Measurements from ENCODE around the gene CERCAM. TPM values are rescaled to one million over a fixed set of nuclear protein-coding genes. Genes with fewer than 3 reads are reported as not detected.

CERCAM gene
- total RNA-seq, 2 donors from 2014 or later: 18.5 to 26.5 TPM

DNA sequence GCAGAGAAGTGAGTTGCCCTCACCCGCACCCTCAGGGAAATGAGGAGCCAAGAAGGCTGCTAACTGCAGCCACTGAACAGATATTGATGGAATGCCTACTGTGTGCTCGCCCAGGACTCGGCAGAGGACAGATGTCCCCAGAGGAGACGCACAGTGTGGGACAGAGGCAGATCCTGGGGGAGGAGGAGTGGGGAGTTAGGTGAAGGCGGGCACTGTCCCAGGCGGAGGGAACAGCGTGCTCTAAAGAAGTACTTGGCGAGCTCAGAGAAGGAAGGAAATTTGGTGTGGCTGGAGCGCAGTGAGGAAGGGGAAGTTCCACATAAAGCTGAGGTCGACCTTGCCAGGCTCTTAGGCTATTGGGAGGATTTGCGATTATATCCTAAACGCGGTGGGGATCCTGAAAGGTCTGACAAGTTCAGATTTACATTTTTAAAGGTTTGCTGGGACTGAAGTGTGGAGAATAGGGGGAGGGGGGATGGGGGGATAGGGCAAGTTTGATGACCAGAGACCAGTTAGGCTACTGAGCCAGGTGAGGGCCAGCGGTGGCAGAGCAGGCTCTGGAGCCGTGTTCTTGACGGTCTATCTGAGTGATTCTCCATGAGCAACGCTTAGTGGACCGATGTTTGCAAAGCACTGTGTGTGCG, 23.6 kb upstream of the CERCAM start:
- H3K27ac Mint-ChIP-seq: no peak overlapping the region
- Histone ChIP-seq H3K4me1 (ENCODE audit: control insufficient read depth, insufficient read depth, low read length) (no peaks in the 10 kb centered on the region), H3K4me3 (ENCODE audit: low read length) (no peak overlapping the region), H3K9me3 (ENCODE audit: control insufficient read depth, low read length) (no peaks in the 10 kb centered on the region), H3K9ac (ENCODE audit: extremely low read depth, low read length, poor library complexity, severe bottlenecking) (no peak overlapping the region), H3K36me3 (ENCODE audit: control insufficient read depth, insufficient read depth, low read length) (no peaks in the 10 kb centered on the region), H3K27me3 (ENCODE audit: control insufficient read depth, insufficient read depth, low read length, poor library complexity, severe bottlenecking) (peaks cover 92% of the 10 kb centered on the region), H3K27ac (ENCODE audit: low read depth, low read length) (no peak overlapping the region)
- WGBS, 2 experiments (ENCODE audit: insufficient coverage in 1 of 2, insufficient read length in 1 of 2): 12 to 14% methylated on average over 11 to 19 of the region's 19 CpGs
- peak; percentile 79 for DNase-seq
- H3K9me3 Mint-ChIP-seq: no peaks in the 10 kb centered on the region
- H3K27me3 Mint-ChIP-seq (ENCODE audit: insufficient read depth): peaks cover 95% of the 10 kb centered on the region
- H3K4me3 Mint-ChIP-seq: no peak overlapping the region
- TF ChIP-seq, protein P1, sequence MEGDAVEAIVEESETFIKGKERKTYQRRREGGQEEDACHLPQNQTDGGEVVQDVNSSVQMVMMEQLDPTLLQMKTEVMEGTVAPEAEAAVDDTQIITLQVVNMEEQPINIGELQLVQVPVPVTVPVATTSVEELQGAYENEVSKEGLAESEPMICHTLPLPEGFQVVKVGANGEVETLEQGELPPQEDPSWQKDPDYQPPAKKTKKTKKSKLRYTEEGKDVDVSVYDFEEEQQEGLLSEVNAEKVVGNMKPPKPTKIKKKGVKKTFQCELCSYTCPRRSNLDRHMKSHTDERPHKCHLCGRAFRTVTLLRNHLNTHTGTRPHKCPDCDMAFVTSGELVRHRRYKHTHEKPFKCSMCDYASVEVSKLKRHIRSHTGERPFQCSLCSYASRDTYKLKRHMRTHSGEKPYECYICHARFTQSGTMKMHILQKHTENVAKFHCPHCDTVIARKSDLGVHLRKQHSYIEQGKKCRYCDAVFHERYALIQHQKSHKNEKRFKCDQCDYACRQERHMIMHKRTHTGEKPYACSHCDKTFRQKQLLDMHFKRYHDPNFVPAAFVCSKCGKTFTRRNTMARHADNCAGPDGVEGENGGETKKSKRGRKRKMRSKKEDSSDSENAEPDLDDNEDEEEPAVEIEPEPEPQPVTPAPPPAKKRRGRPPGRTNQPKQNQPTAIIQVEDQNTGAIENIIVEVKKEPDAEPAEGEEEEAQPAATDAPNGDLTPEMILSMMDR (conservative IDR thresholded peaks at IDR 0.05): no peak
- H3K36me3 Mint-ChIP-seq (ENCODE audit: low read depth): no peaks in the 10 kb centered on the region
- H3K4me1 Mint-ChIP-seq: peaks cover 19% of the 10 kb centered on the region

- Histone ChIP-seq H3K4me3 (ENCODE audit: low read length) (no peak overlapping the region), H3K9ac (ENCODE audit: extremely low read depth, low read length, poor library complexity, severe bottlenecking) (no peak overlapping the region), H3K36me3 (ENCODE audit: control insufficient read depth, insufficient read depth, low read length) (no peaks in the 10 kb centered on the region), H3K27me3 (ENCODE audit: control insufficient read depth, insufficient read depth, low read length, poor library complexity, severe bottlenecking) (peaks cover 85% of the 10 kb centered on the region), H3K4me1 (ENCODE audit: control insufficient read depth, insufficient read depth, low read length) (no peaks in the 10 kb centered on the region), H3K9me3 (ENCODE audit: control insufficient read depth, low read length) (no peaks in the 10 kb centered on the region), H3K27ac (ENCODE audit: low read depth, low read length) (no peak overlapping the region)
- Mint-ChIP-seq H3K9me3 (no peaks in the 10 kb centered on the region), H3K36me3 (ENCODE audit: low read depth) (no peaks in the 10 kb centered on the region), H3K27me3 (ENCODE audit: insufficient read depth) (peaks cover 95% of the 10 kb centered on the region), H3K27ac (no peak overlapping the region), H3K4me1 (peaks cover 18% of the 10 kb centered on the region), H3K4me3 (no peak overlapping the region)
- TF ChIP-seq, protein P1 (conservative IDR thresholded peaks at IDR 0.05): no peak
- WGBS, 2 experiments (ENCODE audit: insufficient coverage in 1 of 2, insufficient read length in 1 of 2): 68 to 74% methylated on average over 5 to 7 of the region's 7 CpGs
- no peak for DNase-seq
Observed at GRCh38 chr9:128397831-128398230, 22.8 kb upstream of the CERCAM start.

DNA sequence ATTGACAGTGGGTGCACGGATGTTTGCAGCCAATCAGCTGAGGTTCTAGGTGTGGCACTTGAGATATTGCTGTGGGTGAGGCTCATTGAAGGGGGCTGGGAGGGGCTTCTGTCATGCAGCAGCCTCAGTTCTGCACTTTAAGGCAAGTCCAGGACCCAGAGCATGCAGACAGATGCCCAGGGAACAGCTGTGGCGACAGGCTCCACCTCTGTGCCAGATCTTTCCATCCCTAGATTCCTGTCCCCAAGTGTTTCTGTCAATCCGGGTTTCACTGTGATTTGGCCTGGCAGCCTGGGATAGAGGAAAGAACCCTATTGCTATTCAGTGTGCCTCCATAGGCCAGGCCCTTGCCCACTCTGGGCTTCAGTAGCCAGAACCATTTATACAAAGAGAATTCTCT, 20.8 kb upstream of the CERCAM start:
- no peaks in the 10 kb centered on the region for H3K9me3 ChIP-seq (ENCODE audit: control insufficient read depth, low read length)
- Mint-ChIP-seq H3K4me1 (peaks cover 11% of the 10 kb centered on the region), H3K9me3 (no peaks in the 10 kb centered on the region), H3K27me3 (ENCODE audit: insufficient read depth) (peaks cover 97% of the 10 kb centered on the region), H3K27ac (no peak overlapping the region), H3K4me3 (no peak overlapping the region), H3K36me3 (ENCODE audit: low read depth) (no peaks in the 10 kb centered on the region)
- no peak overlapping the region for H3K9ac ChIP-seq (ENCODE audit: extremely low read depth, low read length, poor library complexity, severe bottlenecking)
- H3K4me1 ChIP-seq (ENCODE audit: control insufficient read depth, insufficient read depth, low read length): no peaks in the 10 kb centered on the region
- H3K36me3 ChIP-seq (ENCODE audit: control insufficient read depth, insufficient read depth, low read length): no peaks in the 10 kb centered on the region
- TF ChIP-seq, protein P1 (conservative IDR thresholded peaks at IDR 0.05): no peak
- H3K27me3 ChIP-seq (ENCODE audit: control insufficient read depth, insufficient read depth, low read length, poor library complexity, severe bottlenecking): peaks cover 72% of the 10 kb centered on the region
- WGBS, 2 experiments (ENCODE audit: insufficient coverage in 1 of 2, insufficient read length in 1 of 2): 79 to 91% methylated on average over 3 of the region's 3 CpGs
- no peak overlapping the region for H3K27ac ChIP-seq (ENCODE audit: low read depth, low read length)
- H3K4me3 ChIP-seq (ENCODE audit: low read length): no peak overlapping the region
- no peak for DNase-seq
